KOPT-K1 (cell line): ENCODE results near the gene ATG4A.

Experiments
- H3K27ac ChIP-seq: fragments of 200-600 bp; sonication (generic); 2 replicates; pipeline ENCODE4 v1.5.1; 2016; ENCODE audit warnings: antibody characterized with exemption, mild to moderate bottlenecking, low read depth, low read length; ENCODE audit not compliant: poor library complexity, severe bottlenecking
- H3K36me3 ChIP-seq: fragments of 200-600 bp; sonication (generic); 2 replicates; pipeline ENCODE4 v1.5.1; 2017; ENCODE audit warnings: antibody characterized with exemption, mild to moderate bottlenecking, low read length, moderate library complexity; ENCODE audit not compliant: insufficient read depth
- H3K9me3 ChIP-seq: fragments of 200-600 bp; sonication (generic); 2 replicates; pipeline ENCODE4 v1.5.1; 2017; ENCODE audit warnings: antibody characterized with exemption, low read length, mild to moderate bottlenecking; ENCODE audit not compliant: insufficient read depth, poor library complexity, severe bottlenecking

The ATG4A gene

DNA sequence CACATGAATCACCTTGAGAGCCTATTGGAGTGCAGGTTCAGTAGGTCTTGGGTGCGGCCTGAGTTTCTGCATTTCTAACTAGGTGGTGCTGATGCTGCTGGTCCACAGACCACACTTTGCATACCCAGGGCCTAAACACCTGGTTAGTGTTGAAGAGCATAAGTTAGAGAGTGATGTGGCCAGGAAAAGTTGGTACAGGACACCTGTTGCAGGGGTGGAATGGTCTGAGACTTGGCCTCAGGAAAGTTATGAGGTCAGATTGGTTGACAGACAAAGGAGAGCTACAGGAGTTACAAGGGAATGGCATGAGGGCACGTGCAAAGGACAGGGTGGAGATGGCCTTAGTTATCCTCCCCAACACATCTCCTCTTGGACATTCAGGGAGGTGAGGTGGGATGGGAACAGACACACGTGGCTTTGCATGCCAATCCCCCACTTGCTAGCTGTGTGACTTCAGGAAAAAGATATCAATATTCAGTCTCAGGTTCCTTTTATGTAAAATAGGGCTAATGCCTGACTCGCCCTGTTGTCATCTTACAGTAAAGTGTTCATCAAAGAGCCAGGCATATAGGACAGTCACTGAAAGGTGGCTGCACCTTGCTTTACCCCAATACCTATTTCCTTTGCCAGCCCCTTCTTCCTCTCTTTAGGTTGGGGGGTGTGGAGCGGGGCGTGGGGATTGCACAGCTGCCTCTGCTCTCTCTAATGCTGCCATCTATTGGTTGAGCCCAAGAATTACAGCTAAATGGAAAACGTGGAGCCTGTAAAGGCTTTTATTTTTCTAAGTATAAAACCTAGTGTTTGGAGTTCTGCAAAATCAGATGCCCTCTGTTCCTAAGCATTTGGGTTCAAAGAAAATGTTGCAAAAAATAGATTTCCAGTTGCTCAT is 47.5 kb downstream of the ATG4A start:
- Histone ChIP-seq H3K36me3 (peaks cover 6% of the 10 kb centered on the region; the same call in 1 of the 2 replicates), H3K9me3 (no peaks in the 10 kb centered on the region), H3K27ac (no peak overlapping the region)

DNA sequence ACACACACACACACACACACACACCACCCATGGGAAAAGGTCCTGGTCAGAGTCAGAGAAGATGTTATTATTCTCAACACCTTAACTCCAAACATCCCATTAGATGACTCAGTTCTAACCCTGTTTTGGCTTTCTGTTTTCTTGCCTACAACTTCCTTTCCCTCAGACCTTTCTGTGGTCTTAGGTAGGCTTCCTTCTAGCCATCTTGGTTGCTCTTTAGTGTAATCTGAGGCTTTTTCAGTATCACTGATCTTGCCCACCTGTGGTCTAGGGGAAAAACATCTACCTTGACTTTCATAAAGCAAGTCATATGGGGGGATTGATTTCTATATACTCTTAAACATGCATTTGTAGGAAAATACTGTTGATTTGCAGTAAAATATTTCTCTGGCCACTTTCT is 56.9 kb downstream of the ATG4A start:
- Histone ChIP-seq H3K9me3 (no peaks in the 10 kb centered on the region), H3K36me3 (no peaks in the 10 kb centered on the region), H3K27ac (no peak overlapping the region)

DNA sequence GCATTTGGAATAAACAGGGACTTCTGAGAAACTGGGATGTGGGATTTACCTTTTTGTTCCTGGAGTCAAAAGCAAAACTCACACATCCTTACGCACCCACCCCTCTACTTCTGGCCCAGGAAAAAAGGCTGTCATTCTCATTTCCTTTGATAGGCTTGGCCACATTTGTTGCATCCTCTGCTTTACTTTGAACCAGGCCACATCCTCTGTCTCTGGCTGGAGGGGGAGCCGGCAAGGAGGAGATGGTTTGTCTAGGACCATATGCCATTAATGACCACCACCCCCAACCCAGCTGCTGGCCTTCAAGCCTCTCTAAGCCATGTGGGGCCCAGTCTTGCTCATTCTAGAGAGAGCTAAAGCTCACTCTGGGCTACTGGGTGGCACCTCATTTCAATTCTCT is 64.5 kb downstream of the ATG4A start:
- Histone ChIP-seq H3K27ac (no peak overlapping the region), H3K36me3 (no peaks in the 10 kb centered on the region)

DNA sequence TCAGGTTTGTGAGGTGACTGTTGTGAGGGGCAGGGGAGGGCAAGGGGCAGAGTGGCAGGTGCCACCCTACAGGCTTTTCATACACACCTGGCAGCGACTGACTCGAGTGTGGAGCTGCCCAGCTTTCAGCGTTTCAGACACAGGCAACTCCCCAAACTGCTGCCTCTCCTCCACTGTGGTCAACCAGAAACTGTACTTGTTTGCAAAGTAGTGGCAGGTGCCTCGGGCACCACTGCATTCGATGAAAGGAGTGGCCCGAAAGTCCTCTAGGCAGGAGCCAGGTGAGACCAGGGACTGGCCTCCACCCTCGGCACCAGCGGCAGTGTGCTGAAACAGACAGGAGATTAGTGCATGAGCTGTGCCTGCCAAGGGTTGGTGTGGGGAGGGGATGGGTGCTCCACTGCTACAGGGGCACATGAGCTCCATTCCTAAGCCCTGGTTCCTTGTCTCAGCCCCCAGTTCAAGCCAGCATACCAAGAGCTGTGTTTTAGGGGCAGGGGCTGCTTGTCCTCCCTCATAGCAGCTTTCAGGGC is 65.4 kb downstream of the ATG4A start:
- Histone ChIP-seq H3K9me3 (no peaks in the 10 kb centered on the region), H3K36me3 (no peaks in the 10 kb centered on the region), H3K27ac (no peak overlapping the region)

More for the DNA sequence above, 64.5 kb downstream of the ATG4A start:
- H3K9me3 ChIP-seq: no peaks in the 10 kb centered on the region

DNA sequence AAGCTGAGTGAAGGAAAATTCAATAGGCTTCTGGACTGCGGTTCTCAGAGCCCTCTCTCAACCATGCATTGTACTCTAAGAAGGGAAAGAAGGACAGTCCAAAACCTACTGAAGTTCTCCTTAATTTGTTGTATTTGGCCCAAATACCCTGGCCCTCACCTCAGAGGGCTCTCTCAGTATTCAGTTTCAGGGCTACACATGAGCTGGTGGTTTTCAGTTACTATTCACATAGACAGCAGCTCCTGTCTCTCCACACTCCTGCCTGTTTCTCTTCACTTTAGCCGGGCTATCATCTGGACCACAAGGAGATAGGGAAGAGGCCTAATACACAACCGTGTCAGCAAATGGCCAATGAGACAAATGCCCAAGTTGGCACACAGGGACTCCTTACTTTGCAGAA is 66.0 kb downstream of the ATG4A start:
- H3K27ac ChIP-seq: no peak overlapping the region

DNA sequence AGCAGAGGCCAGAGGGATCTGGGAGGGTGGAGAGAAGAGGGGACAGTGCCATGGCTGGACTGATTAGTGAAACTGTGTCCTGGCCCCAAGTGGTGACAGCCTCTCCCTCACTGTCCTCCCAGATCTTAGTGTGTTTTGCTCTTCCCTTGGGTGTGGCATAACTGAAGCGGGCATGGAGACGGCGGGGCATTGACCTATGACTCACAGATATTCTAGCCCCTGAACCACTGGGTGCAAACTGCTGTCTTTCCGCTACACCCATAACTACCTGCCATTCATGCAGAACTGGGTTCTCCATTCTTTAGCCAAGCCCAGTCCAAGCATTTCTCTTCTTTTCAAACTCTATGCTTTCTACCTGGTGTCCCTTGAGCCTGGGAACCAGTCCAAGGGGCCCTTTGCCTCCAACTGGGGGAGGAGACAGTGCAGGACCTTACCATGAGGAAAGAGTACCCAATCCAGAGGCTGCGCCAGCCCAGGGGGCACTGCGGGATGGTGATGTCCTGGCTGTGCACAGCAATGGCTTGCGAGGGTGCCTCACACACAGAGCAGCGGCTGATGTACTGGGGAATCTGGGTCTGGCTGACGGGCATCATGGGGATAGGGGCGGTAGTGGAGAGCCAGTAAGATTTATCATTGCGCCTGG is 67.6 kb downstream of the ATG4A start:
- no peaks in the 10 kb centered on the region for H3K36me3 ChIP-seq
- no peak overlapping the region for H3K27ac ChIP-seq
- H3K9me3 ChIP-seq: no peaks in the 10 kb centered on the region

More for the DNA sequence above, 66.0 kb downstream of the ATG4A start:
- no peaks in the 10 kb centered on the region for H3K36me3 ChIP-seq
- H3K9me3 ChIP-seq: no peaks in the 10 kb centered on the region

DNA sequence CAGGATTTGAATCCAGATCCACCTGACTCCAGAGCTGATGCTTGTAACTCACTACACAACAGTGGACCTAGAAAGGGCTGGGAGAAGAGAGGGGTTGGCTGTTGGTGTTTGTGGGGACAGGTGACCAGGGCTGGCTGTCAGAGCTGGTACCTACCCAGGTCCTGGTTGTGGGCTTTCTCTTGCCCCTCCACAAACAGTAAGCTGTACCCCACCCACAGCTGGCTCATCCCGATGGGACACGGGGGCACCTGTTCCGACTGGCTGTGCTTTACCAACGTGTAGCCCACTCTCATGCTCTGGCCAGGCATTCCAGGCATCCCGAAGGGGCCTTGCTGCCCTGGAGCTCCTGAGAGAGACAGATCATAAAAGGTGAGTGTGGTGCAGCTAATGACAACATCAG is 68.7 kb downstream of the ATG4A start:
- Histone ChIP-seq H3K36me3 (no peaks in the 10 kb centered on the region), H3K9me3 (no peaks in the 10 kb centered on the region), H3K27ac (no peak overlapping the region)

DNA sequence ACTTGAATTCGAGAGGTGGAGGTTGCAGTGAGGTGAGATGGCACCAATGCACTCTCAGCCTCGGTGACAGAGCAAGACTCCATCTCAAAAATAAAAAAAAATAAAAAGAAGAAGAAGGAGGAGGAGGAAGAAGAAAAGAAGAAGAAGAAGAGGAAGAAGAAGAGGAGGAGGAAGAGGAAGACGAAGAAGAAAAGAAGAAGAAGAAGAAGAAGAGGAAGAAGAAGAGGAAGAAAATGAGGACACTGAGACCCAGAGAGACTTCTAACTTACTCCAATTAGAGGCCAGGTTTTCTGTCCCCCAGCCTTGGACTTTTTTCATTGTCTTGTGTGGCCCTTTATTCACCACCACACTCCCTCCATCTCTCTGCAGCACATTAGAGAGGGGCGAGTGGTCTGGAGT is 70.7 kb downstream of the ATG4A start:
- no peaks in the 10 kb centered on the region for H3K9me3 ChIP-seq
- H3K27ac ChIP-seq: no peak overlapping the region
- no peaks in the 10 kb centered on the region for H3K36me3 ChIP-seq

DNA sequence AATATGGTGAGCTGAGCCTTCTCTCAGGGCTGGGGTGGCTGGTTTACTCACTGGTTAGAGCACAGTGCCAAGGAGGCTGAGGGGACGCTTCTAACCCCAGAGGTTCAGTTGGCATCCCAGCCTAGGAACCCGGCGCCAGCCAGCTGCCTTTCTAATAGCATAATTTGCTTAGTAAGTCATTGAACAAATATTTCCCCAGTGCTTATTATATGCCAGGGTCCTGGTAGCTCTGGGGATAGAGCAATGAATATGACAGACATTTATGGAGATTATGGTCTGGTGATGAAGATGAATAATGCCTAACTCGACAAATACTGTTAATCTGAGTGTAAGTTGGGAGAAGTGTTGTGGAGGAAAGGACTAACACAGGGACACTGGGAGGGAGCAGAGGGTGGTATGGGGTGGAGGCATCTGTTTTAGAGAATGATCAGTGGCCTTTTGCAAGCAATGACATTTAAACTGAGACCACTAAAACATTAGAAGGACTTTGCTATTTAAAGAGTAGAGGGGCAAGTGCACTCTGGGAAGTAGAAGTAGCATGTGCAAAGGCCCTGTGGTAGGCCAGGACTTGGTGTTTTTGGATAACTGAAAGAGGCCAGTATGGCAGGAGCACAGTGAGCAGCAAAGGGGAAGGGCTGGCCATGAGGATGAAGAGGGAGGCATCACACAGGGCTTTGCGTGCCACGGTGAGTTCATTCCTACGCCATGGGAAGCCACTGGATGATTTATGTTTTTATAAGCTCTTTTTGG is 71.9 kb downstream of the ATG4A start:
- no peak overlapping the region for H3K27ac ChIP-seq
- no peaks in the 10 kb centered on the region for H3K9me3 ChIP-seq
- H3K36me3 ChIP-seq: no peaks in the 10 kb centered on the region

DNA sequence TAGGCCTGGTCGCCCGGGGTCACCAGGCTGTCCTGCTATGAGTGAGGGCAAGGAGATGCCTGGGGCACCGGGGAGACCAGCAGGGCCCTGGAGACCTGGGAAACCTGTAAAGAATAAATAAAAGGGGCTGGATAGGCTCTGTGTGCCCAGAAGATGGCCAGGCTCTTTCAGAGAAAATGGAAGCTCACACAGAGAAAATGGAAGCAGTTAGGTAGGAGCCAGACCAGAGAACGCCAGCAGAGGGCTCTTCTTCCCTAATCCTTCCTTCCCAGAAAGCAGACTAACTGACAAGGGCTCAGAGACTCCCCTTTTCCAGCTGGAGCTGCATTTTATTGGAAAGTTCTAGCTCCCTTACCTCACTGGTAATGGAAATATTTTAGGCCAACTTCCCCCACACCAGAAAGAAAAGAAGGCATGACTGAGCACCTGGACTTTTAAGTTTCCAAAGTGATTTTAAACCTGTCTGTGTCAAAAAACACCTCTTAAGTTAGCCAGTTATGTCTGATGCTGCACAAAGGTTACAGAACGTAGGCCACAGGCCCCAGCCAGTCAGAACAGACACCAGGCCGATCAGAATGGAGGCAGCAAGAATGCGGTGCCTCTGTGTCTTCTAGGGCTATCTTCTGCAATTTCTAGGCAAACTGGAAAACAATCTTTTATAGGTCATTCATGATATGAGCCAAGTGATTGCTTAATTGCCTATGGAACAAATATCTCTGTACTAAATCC is 74.0 kb downstream of the ATG4A start:
- H3K36me3 ChIP-seq: no peaks in the 10 kb centered on the region
- no peak overlapping the region for H3K27ac ChIP-seq
- no peaks in the 10 kb centered on the region for H3K9me3 ChIP-seq

DNA sequence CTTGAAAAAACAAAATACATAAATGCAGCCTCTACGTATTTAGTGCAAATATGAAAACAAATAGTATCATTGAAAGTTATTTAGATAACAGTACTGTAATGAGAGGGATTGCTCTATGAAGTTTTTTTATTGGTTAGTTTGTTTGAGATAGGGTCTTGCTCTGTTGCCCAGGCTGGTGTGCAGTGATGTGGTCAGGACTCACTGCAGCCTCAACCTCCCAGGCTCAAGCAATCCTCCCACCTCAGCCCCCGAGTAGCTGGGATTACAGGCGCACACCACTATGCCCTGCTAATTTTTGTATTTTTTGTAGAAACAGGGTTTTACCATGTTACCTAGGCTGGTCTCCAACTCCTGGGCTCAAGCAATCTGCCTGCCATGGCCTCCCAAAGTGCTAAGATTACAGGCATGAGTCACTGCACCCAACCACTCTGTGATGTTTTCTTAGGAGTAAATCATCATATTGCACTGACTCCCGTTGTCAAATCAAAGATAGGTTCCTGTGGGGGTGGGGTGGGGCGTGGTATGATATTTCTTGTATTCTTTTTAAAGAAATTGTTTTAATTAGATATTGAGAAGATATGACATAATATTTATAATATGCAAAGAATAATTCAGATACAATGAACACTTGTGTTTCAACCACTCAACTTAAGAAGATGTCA is 75.8 kb downstream of the ATG4A start:
- no peaks in the 10 kb centered on the region for H3K9me3 ChIP-seq
- no peaks in the 10 kb centered on the region for H3K36me3 ChIP-seq
- no peak overlapping the region for H3K27ac ChIP-seq

DNA sequence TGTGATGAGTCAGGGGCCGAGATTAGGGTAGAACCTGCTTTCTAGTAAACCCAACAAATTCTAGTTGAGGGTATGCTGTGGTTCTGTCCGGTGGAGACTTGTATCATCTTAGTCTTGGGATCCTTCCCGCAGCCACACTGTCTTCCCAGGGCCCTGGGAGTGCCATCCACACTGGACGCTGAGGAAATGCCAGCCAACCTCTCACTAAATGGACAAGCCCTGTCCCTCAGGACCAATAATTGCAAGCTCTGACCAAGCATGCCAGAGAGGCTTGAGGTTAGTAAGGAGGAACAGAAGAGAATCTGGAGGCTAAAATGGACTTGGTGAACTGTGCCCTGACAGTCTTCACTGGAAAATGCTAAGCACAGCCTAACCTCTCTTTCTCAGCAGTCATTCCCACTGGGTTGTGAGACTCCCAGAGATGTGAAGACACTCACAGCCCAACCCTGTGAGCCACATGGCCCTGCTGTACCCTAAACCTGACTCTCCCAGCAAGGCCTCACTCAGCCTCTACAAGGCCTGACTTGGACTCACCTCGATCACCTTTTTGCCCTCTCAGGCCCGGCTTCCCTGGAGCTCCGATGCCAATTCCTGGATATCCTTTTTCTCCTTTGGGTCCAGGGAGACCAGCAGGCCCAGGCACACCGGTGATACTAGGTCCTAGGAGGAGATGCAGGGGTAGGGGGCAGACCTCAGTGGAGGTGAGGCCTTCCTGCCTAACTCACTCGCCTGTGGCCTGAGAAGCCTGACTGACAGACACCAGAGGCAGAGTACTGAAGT is 77.6 kb downstream of the ATG4A start:
- H3K36me3 ChIP-seq: no peaks in the 10 kb centered on the region
- H3K9me3 ChIP-seq: no peaks in the 10 kb centered on the region
- H3K27ac ChIP-seq: no peak overlapping the region

DNA sequence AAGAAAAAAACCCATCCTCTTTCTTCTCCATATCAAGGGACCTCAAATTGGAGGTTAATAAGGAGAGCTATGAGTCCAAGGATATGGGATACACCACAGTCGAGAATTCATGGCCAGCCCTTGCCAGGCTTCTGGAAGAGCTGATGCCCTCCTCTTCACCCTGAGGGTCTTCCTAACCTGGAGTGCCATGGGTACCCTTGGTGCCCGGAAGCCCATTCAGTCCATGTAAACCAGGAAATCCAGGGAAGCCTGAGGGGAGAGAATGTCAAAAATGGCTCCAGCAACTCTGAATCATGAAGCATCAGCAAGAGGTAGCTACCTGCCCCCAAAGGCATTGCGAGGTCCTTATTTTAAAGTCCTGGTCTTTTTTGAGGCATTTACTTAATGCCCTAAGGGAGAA is 78.2 kb downstream of the ATG4A start:
- H3K9me3 ChIP-seq: no peaks in the 10 kb centered on the region
- no peaks in the 10 kb centered on the region for H3K36me3 ChIP-seq
- no peak overlapping the region for H3K27ac ChIP-seq
